RWPE1 (cell line): ENCODE measurements around the gene NAT16.
"Not testable (repeated sequence)": the region's sequence is repeated elsewhere in the genome, so short reads cannot be mapped to it uniquely, and the experiment has no call there.

Experiments
- CTCF ChIA-PET: fragments of 350-600 bp; sonication (Branson Sonifier 250); formaldehyde crosslinking; extraction: SDS; loops from one replicate; lab custom pipeline; 2021; lab: Yijun Ruan, JAX
- POLR2A ChIA-PET: fragments of 400-600 bp; formaldehyde crosslinking; extraction: SDS; loops from one replicate; lab custom pipeline; 2020; ENCODE audit warnings: antibody characterized with exemption; ENCODE audit not compliant: low non-redundant PET; lab: Yijun Ruan, JAX
- DNase-seq: peaks from one replicate; pipeline ENCODE4 v3.0.0; 2012; ENCODE audit warnings: low spot score
- H3K27ac ChIP-seq: fragments of 450-650 bp; 2 replicates; pipeline ENCODE4 v1.5.1; 2017
- TF ChIP-seq, protein P1 (sequence below): fragments of 450-650 bp; conservative IDR thresholded peaks from 2 replicates; pipeline ENCODE4 v1.5.1; 2017; ENCODE audit warnings: low read depth, mild to moderate bottlenecking

The NAT16 gene

GRCh38 chr7:101138213-101138870, 41.8 kb downstream of the NAT16 start:
- POLR2A ChIA-PET: interaction anchor here (0.6 kb wide), 1 partner anchor 36 kb away, joined by 3 read pairs; no protein-coding TSS in a partner anchor
- TF ChIP-seq, protein P1, sequence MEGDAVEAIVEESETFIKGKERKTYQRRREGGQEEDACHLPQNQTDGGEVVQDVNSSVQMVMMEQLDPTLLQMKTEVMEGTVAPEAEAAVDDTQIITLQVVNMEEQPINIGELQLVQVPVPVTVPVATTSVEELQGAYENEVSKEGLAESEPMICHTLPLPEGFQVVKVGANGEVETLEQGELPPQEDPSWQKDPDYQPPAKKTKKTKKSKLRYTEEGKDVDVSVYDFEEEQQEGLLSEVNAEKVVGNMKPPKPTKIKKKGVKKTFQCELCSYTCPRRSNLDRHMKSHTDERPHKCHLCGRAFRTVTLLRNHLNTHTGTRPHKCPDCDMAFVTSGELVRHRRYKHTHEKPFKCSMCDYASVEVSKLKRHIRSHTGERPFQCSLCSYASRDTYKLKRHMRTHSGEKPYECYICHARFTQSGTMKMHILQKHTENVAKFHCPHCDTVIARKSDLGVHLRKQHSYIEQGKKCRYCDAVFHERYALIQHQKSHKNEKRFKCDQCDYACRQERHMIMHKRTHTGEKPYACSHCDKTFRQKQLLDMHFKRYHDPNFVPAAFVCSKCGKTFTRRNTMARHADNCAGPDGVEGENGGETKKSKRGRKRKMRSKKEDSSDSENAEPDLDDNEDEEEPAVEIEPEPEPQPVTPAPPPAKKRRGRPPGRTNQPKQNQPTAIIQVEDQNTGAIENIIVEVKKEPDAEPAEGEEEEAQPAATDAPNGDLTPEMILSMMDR: peak; percentile 97
- CTCF ChIA-PET: interaction anchor here (0.6 to 1.4 kb wide), 7 partner anchors 11 to 158 kb away, joined by 3 to 6 read pairs (median 5); partner anchors contain the start of gene SERPINE1
- peak overlapping the region; percentile 92 for H3K27ac ChIP-seq
- DNase-seq: peak; percentile 92

DNA sequence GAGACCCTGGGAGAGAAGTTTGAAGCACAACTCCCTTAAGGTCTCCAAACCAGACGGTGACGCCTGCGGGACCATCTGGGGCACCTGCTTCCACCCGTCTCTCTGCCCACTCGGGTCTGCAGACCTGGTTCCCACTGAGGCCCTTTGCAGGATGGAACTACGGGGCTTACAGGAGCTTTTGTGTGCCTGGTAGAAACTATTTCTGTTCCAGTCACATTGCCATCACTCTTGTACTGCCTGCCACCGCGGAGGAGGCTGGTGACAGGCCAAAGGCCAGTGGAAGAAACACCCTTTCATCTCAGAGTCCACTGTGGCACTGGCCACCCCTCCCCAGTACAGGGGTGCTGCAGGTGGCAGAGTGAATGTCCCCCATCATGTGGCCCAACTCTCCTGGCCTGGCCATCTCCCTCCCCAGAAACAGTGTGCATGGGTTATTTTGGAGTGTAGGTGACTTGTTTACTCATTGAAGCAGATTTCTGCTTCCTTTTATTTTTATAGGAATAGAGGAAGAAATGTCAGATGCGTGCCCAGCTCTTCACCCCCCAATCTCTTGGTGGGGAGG, 42.4 kb downstream of the NAT16 start:
- H3K27ac ChIP-seq: peak overlapping the region; percentile 92
- CTCF ChIA-PET: interaction anchor here (0.6 to 1.4 kb wide), 4 partner anchors 12 to 157 kb away, joined by 3 to 9 read pairs (median 5); no protein-coding TSS in a partner anchor
- TF ChIP-seq, protein P1: no peak
- no peak for DNase-seq
- POLR2A ChIA-PET: no interaction called here

DNA sequence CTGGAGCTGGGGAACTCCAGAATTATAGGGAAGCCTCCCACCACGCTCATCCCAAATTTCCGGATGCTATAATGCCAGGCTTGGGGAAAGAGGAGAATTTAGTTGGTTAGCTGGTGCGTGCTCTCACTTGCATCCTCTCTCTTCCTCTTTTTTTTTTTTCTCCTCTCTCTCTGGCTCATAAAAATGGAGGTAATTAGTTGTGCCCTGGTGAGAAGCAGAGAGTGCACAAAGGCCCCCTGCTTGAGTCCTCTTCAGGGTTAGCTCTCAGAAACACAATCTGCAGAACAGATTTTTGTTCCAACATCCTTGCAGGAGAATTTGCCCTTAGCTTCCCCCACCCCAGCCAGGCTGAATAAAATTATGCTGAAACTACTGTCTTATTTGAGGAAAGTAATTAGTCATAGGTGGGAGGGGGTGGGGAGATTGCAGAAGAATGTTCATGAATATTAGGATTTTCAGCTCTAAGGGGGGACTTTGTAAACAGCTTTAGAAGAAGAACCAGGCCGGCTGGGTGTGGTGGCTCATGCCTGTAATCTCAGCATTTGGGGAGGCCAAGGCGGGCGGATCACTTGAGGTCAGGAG, 45.6 kb downstream of the NAT16 start:
- ChIA-PET POLR2A (interaction anchor here (0.5 kb wide), 1 partner anchor 273 kb away, joined by 3 read pairs; no protein-coding TSS in a partner anchor), CTCF (interaction anchor here (0.5 to 0.6 kb wide), 2 partner anchors 57 to 427 kb away, joined by 3 to 5 read pairs; no protein-coding TSS in a partner anchor)
- peak overlapping the region; percentile 92 for H3K27ac ChIP-seq
- DNase-seq: no peak
- TF ChIP-seq, protein P1: no peak

DNA sequence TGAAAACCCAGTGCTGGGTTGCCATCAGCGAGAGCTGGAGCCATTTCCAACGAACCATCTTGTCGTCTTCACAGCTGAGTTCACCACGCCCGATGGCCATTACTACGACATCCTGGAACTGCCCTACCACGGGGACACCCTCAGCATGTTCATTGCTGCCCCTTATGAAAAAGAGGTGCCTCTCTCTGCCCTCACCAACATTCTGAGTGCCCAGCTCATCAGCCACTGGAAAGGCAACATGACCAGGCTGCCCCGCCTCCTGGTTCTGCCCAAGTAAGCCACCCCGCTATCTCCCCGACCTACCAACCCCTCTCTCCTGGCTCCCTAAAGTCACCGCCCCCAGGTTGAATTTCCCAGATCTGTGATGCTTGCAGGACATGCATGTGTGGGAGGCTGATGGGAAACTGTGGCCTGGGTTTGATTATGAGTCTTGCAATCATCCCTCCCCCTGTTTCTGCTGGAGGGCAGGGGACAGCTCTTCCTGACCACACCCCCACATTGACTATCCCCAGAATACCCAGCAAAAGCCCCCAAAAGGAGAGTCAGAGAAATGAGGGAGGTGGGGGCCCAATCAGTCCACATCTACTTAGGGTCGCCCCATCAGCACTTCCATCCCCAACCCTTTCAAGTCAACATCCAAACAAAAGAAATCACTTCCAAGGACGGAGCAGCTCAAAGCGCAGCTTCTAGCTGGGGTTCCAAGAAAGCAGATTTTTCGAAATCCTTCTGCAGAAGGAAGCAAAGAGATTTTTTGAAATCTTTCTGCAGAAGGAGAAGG, 46.3 kb downstream of the NAT16 start:
- POLR2A ChIA-PET: interaction anchor here (0.5 kb wide), 1 partner anchor 272 kb away, joined by 3 read pairs; no protein-coding TSS in a partner anchor
- peak overlapping the region; percentile 47 for H3K27ac ChIP-seq
- no peak for DNase-seq
- TF ChIP-seq, protein P1: no peak
- CTCF ChIA-PET: interaction anchor here (0.6 to 0.8 kb wide), 2 partner anchors 39 to 56 kb away, joined by 3 read pairs; no protein-coding TSS in a partner anchor

DNA sequence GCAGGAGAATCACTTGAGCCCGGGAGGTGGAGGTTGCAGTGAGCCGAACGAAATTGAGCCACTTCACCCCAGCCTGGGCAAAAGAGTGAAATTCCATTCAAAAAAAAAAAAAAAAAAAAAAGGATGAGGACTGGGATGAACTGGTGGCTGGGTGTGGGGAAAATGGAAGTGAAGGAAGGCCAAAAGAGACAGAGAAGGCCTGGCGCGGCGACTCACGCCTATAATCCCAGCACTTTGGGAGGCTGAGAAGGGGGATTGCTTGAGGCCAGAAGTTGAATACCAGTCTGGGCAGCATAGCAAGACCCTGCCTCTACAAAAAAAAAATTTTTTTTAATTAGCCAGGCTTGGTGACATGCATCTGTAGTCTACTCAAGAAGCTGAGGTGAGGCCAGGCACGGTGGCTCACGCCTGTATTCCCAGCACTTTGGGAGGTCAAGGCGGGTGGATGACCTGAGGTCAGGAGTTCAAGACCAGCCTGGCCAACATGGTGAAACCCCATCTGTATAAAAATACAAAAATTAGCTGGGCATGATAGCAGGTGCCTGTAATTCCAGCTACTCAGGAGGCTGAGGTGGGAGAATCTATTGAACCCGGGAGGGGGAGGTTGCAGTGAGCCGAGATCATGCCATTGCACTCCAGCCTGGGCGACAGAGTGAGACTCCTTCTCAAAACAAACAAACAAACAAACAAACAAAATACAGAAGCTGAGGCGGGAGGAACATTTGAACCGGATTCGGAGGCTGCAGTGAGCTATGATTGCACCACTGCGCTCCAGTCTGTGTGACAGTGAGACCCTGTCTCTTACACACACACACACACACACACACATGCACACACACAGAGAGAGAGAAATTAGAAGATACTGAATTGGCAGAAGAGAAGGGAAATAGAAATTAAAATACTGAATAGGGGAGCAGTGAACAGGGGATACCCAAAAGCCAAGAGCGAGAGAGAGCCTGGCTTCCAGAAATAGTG, 47.2 kb downstream of the NAT16 start:
- CTCF ChIA-PET: interaction anchor here (0.6 to 0.8 kb wide), 2 partner anchors 38 to 308 kb away, joined by 3 read pairs; no protein-coding TSS in a partner anchor
- peak overlapping the region; percentile 47 for H3K27ac ChIP-seq
- POLR2A ChIA-PET, DNase-seq: not testable (repeated sequence)
